Caco-2 (cell line): ENCODE data around the gene OAS3. TPM values are rescaled to one million over a fixed set of nuclear protein-coding genes. Genes with fewer than 3 reads are reported as not detected.

ENCODE experiments used
- BruUV-seq: library from RNA; stranded (reverse); fragments of 400-500 nt; replicated peaks from 2 replicates; lab custom pipeline; 2021; lab: Mats Ljungman, UMichigan
- CTCF ChIA-PET: fragments of 300-600 bp; sonication (Branson Sonifier 250); formaldehyde crosslinking; loops from one replicate; lab custom pipeline; 2022; ENCODE audit warnings: antibody characterized with exemption; lab: Charles Lee
- POLR2A ChIA-PET: fragments of 300-600 bp; sonication (Branson Sonifier 250); formaldehyde crosslinking; loops from one replicate; lab custom pipeline; 2022; ENCODE audit warnings: antibody characterized with exemption; lab: Charles Lee
- DNase-seq, 2 experiments: peaks; one replicate each; pipeline versions ENCODE4 v3.0.0 to v3.0.0-alpha.2; 2020 to 2022
- H3K27me3 ChIP-seq: replicated peaks from 2 replicates; pipeline ENCODE4 v1.6.0; 2011; ENCODE audit warnings: low read length; ENCODE audit not compliant: control insufficient read depth, insufficient read depth
- H3K36me3 ChIP-seq: 2 replicates; pipeline ENCODE4 v1.5.1; 2011; ENCODE audit warnings: low read length; ENCODE audit not compliant: control insufficient read depth, insufficient read depth
- H3K4me1 ChIP-seq: fragments of 250-450 bp; sonication (Bioruptor Pico); 2 replicates; pipeline ENCODE4 v1.5.1; 2020; ENCODE audit warnings: mild to moderate bottlenecking
- H3K4me3 ChIP-seq: 2 replicates; pipeline ENCODE4 v1.5.1; 2011; ENCODE audit warnings: low read depth, mild to moderate bottlenecking, control low read depth, low read length
- H3K9me3 ChIP-seq: fragments of 250-450 bp; sonication (Bioruptor Pico); 2 replicates; pipeline ENCODE4 v1.5.1; 2020; ENCODE audit warnings: mild to moderate bottlenecking, moderate library complexity
- H3K27ac Mint-ChIP-seq: one replicate; pipeline ENCODE4 v1.8.0; 2022; ENCODE audit warnings: mixed read lengths; ENCODE audit not compliant: unreplicated experiment
- H3K27me3 Mint-ChIP-seq: one replicate; pipeline ENCODE4 v1.8.0; 2022; ENCODE audit warnings: mixed read lengths; ENCODE audit not compliant: insufficient read depth, unreplicated experiment
- H3K36me3 Mint-ChIP-seq: one replicate; pipeline ENCODE4 v1.8.0; 2022; ENCODE audit warnings: mild to moderate bottlenecking, mixed read lengths; ENCODE audit not compliant: insufficient read depth, unreplicated experiment
- H3K4me1 Mint-ChIP-seq: one replicate; pipeline ENCODE4 v1.8.0; 2022; ENCODE audit warnings: low read depth, mixed read lengths; ENCODE audit not compliant: unreplicated experiment
- H3K4me3 Mint-ChIP-seq: one replicate; pipeline ENCODE4 v1.8.0; 2022; ENCODE audit warnings: mild to moderate bottlenecking, moderate library complexity, mixed read lengths; ENCODE audit not compliant: unreplicated experiment
- H3K9me3 Mint-ChIP-seq: one replicate; pipeline ENCODE4 v1.8.0; 2022; ENCODE audit warnings: mixed read lengths; ENCODE audit not compliant: unreplicated experiment
- CTCF ChIP-seq, 2 experiments: fragments of 200-600 bp in 1 of 2; IDR thresholded peaks; 1 replicate in 1 of 2; 2 replicates in 1 of 2; pipeline versions ENCODE4 v1.5.1 to v1.8.0; 2011 to 2022; ENCODE audit warnings: antibody characterized with exemption in 1 of 2, control low read depth in 1 of 2, inconsistent platforms in 1 of 2, low read depth in 1 of 2, low read length in 1 of 2, mild to moderate bottlenecking in 1 of 2, moderate library complexity in 1 of 2; ENCODE audit not compliant: insufficient read depth in 1 of 2, severe bottlenecking in 1 of 2, unreplicated experiment in 1 of 2
- intact Hi-C: fragments of 100-400 bp; cut with micrococcal nuclease; formaldehyde crosslinking; loops from one replicate; pipeline ENCODE4 v1.10.0; 2022; ENCODE audit not compliant: unreplicated experiment
- total RNA-seq: library from RNA; stranded (reverse); gene quantifications from 2 replicates; pipeline ENCODE4 v1.2.3, GENCODE V29; 2022

The OAS3 gene
- total RNA-seq, 1 experiment from 2014 or later, result 22.1 TPM

- Mint-ChIP-seq H3K9me3 (peaks cover 36% of the 10 kb centered on the region), H3K27ac (no peak overlapping the region), H3K36me3 (no peaks in the 10 kb centered on the region), H3K4me1 (peaks cover 6% of the 10 kb centered on the region), H3K27me3 (peaks cover 5% of the 10 kb centered on the region), H3K4me3 (no peak overlapping the region)
- no peak for TF ChIP-seq CTCF (IDR thresholded peaks at IDR 0.05; ENCODE audit: insufficient read depth in 1 of 2, low read depth in 1 of 2, low read length in 1 of 2, severe bottlenecking in 1 of 2, unreplicated experiment in 1 of 2)
- no peaks in the 10 kb centered on the region for H3K36me3 ChIP-seq
- intact Hi-C loops, result no loop called here
- ChIA-PET POLR2A (no interaction called here), CTCF (interaction anchor here (0.6 kb wide), 1 partner anchor 99 kb away, joined by 3 read pairs; no protein-coding TSS in a partner anchor)
- H3K4me3 ChIP-seq, result no peak overlapping the region
- H3K4me1 ChIP-seq, result no peaks in the 10 kb centered on the region
- no peak for DNase-seq
- no TSS peak for BruUV-seq
- peaks cover 19% of the 10 kb centered on the region for H3K9me3 ChIP-seq
- H3K27me3 ChIP-seq, result no peaks in the 10 kb centered on the region
These were observed 51.5 kb downstream of the OAS3 start for GRCh38 chr12:112989806-112990205.

GRCh38 chr12:112992541-112993398 is 54.5 kb downstream of the OAS3 start:
- POLR2A ChIA-PET, result no interaction called here
- BruUV-seq, result no TSS peak
- H3K4me1 ChIP-seq, result no peaks in the 10 kb centered on the region
- intact Hi-C loops, result loop anchor here (1.0 to 2.0 kb wide), 2 partner anchors 39 to 160 kb away; no protein-coding TSS in a partner anchor
- CTCF ChIA-PET, result interaction anchor here (0.6 to 1.9 kb wide), 19 partner anchors 8 to 1658 kb away, joined by 3 to 16 read pairs (median 5); partner anchors contain the start of genes OAS1 and OAS2
- no peaks in the 10 kb centered on the region for H3K27me3 Mint-ChIP-seq
- peak; percentile 77 to 83 for TF ChIP-seq CTCF (IDR thresholded peaks at IDR 0.05; ENCODE audit: insufficient read depth in 1 of 2, low read depth in 1 of 2, low read length in 1 of 2, severe bottlenecking in 1 of 2, unreplicated experiment in 1 of 2)
- H3K9me3 Mint-ChIP-seq, result peaks cover 28% of the 10 kb centered on the region
- H3K36me3 ChIP-seq, result no peaks in the 10 kb centered on the region
- DNase-seq, result peak; percentile 56 to 67
- no peaks in the 10 kb centered on the region for H3K36me3 Mint-ChIP-seq
- H3K4me3 ChIP-seq, result no peak overlapping the region
- H3K4me1 Mint-ChIP-seq, result peaks cover 6% of the 10 kb centered on the region
- H3K4me3 Mint-ChIP-seq, result no peak overlapping the region
- no peaks in the 10 kb centered on the region for H3K27me3 ChIP-seq
- H3K27ac Mint-ChIP-seq, result no peak overlapping the region
- H3K9me3 ChIP-seq, result peaks cover 10% of the 10 kb centered on the region

GRCh38 chr12:112995008-112995407 is 56.7 kb downstream of the OAS3 start:
- Mint-ChIP-seq H3K4me1 (peaks cover under 1% of the 10 kb centered on the region), H3K9me3 (peaks cover 24% of the 10 kb centered on the region), H3K4me3 (no peak overlapping the region), H3K27ac (no peak overlapping the region), H3K27me3 (peaks cover 4% of the 10 kb centered on the region), H3K36me3 (no peaks in the 10 kb centered on the region)
- H3K36me3 ChIP-seq, result no peaks in the 10 kb centered on the region
- no peaks in the 10 kb centered on the region for H3K27me3 ChIP-seq
- H3K4me1 ChIP-seq, result no peaks in the 10 kb centered on the region
- BruUV-seq, result no TSS peak
- intact Hi-C loops, result no loop called here
- ChIA-PET POLR2A (no interaction called here), CTCF (no interaction called here)
- no peak overlapping the region for H3K4me3 ChIP-seq
- TF ChIP-seq CTCF (IDR thresholded peaks at IDR 0.05; ENCODE audit: insufficient read depth in 1 of 2, low read depth in 1 of 2, low read length in 1 of 2, severe bottlenecking in 1 of 2, unreplicated experiment in 1 of 2), result no peak
- DNase-seq, result no peak
- H3K9me3 ChIP-seq, result peaks cover 8% of the 10 kb centered on the region
